HG03135 (cell line): ENCODE results near the gene P2RX6.
"Not testable (repeated sequence)": the region's sequence is repeated elsewhere in the genome, so short reads cannot be mapped to it uniquely, and the experiment has no call there.

ENCODE experiments used
- ATAC-seq: cut with Tn5 transposase; IDR thresholded peaks from one replicate; pipeline ENCODE4 v1.9.1; 2021; ENCODE audit warnings: mild to moderate bottlenecking, moderate library complexity; ENCODE audit not compliant: unreplicated experiment

Gene P2RX6

GRCh38 chr22:21030621-21031544, 15.9 kb downstream of the P2RX6 start:
- no peak for ATAC-seq

GRCh38 chr22:21031545-21032036, 16.6 kb downstream of the P2RX6 start:
- ATAC-seq: no peak

GRCh38 chr22:21032037-21032867, 17.3 kb downstream of the P2RX6 start, which contains the start of gene SLC7A4:
SLC7A4 (minus strand) TSS chr22:21032561; CDS start chr22:21031812, 749 bp downstream.
- ATAC-seq: no peak

- ATAC-seq: no peak
These were observed 18.1 kb downstream of the P2RX6 start for GRCh38 chr22:21032868-21033688.

GRCh38 chr22:21033895-21034294, 18.9 kb downstream of the P2RX6 start:
- no peak for ATAC-seq

- ATAC-seq: no peak
These were observed 20.0 kb downstream of the P2RX6 start for GRCh38 chr22:21034989-21035388.

- ATAC-seq: no peak
These were observed 23.4 kb downstream of the P2RX6 start for GRCh38 chr22:21038405-21038804.

- not testable (repeated sequence) for ATAC-seq
These were observed 24.2 kb downstream of the P2RX6 start for GRCh38 chr22:21039158-21039557.

- ATAC-seq: no peak
These were observed 27.0 kb downstream of the P2RX6 start for GRCh38 chr22:21041937-21042336.

- ATAC-seq: no peak
These were observed 28.3 kb downstream of the P2RX6 start for GRCh38 chr22:21042978-21043859.

- ATAC-seq: no peak
These were observed 29.0 kb downstream of the P2RX6 start for GRCh38 chr22:21043860-21044535.

- ATAC-seq: no peak
These were observed 30.1 kb downstream of the P2RX6 start for GRCh38 chr22:21044931-21045584.

GRCh38 chr22:21045585-21046294, 30.8 kb downstream of the P2RX6 start, which contains the start of gene LRRC74B:
LRRC74B (plus strand) TSS chr22:21045946; CDS start chr22:21045987, 41 bp downstream.
- peak; percentile 76 for ATAC-seq

GRCh38 chr22:21047035-21047661, 32.2 kb downstream of the P2RX6 start:
- ATAC-seq: no peak

GRCh38 chr22:21047730-21048129, 32.8 kb downstream of the P2RX6 start:
- no peak for ATAC-seq

- not testable (repeated sequence) for ATAC-seq
These were observed 33.5 kb downstream of the P2RX6 start for GRCh38 chr22:21048448-21048847.

- ATAC-seq: not testable (repeated sequence)
These were observed 34.0 kb downstream of the P2RX6 start for GRCh38 chr22:21048965-21049364.
